GM23248 (cell line): ENCODE measurements around the gene TFEB.

ENCODE experiments used
- EZH2 ChIP-seq: fragments of 200-600 bp; sonication (generic); IDR thresholded peaks from 2 replicates; pipeline ENCODE4 v1.6.1; 2018; ENCODE audit warnings: antibody characterized with exemption, mild to moderate bottlenecking; ENCODE audit not compliant: insufficient read depth, poor library complexity, severe bottlenecking
- EZH2phosphoT487 ChIP-seq: fragments of 200-600 bp; sonication (generic); IDR thresholded peaks from 2 replicates; pipeline ENCODE4 v1.6.1; 2018; ENCODE audit warnings: antibody characterized with exemption, moderate library complexity, mild to moderate bottlenecking, low read depth; ENCODE audit not compliant: insufficient read depth

- TF ChIP-seq EZH2phosphoT487: no peak
- no peak for TF ChIP-seq EZH2
Observed at GRCh38 chr6:41784581-41785171, 49.3 kb upstream of the TFEB start.
